ENCODE measurements around the gene MEGF11. TPM values are rescaled to one million over a fixed set of nuclear protein-coding genes. Genes with fewer than 3 reads are reported as not detected.
A peak's percentile ranks its signal among the peaks of the same experiment; 100 is the strongest.

Gene MEGF11
- polyA plus RNA-seq, 1 donor, result 0.66 TPM

DNA sequence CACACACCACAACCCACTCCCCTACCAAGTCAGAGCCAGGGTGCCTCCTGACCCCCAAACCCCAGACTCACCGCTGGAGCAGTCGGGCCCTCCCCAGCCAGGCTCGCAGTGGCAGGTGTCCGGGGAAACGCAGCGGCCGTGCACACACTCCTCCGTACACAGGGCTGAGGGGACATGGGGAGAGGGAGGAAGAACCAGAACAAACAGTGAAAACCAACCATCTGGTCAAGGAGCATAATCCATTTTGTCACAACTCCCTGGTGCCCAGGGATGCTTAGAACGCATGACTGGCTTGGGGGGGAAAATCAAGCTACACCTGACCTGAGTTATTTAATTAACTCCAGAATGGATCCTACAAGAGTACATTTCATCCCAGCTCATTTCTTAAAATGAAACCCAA is 159.2 kb downstream of the MEGF11 start:
- Histone ChIP-seq H3K4me3 (ENCODE audit: low read length) (no peak overlapping the region), H3K36me3 (ENCODE audit: control insufficient read depth, insufficient read depth, low read length) (no peaks in the 10 kb centered on the region), H3K27ac (ENCODE audit: low read length) (no peak overlapping the region), H3K27me3 (ENCODE audit: control insufficient read depth, insufficient read depth, low read length) (peaks cover 7% of the 10 kb centered on the region), H3K9me3 (ENCODE audit: control insufficient read depth, low read depth, low read length) (no peaks in the 10 kb centered on the region), H3K4me1 (ENCODE audit: control insufficient read depth, insufficient read depth, low read length) (no peaks in the 10 kb centered on the region)
- WGBS (ENCODE audit: insufficient coverage, low lambda C conversion rate), result no CpG with 5 or more reads among the region's 9 CpGs
- DNase-seq, result no peak

DNA sequence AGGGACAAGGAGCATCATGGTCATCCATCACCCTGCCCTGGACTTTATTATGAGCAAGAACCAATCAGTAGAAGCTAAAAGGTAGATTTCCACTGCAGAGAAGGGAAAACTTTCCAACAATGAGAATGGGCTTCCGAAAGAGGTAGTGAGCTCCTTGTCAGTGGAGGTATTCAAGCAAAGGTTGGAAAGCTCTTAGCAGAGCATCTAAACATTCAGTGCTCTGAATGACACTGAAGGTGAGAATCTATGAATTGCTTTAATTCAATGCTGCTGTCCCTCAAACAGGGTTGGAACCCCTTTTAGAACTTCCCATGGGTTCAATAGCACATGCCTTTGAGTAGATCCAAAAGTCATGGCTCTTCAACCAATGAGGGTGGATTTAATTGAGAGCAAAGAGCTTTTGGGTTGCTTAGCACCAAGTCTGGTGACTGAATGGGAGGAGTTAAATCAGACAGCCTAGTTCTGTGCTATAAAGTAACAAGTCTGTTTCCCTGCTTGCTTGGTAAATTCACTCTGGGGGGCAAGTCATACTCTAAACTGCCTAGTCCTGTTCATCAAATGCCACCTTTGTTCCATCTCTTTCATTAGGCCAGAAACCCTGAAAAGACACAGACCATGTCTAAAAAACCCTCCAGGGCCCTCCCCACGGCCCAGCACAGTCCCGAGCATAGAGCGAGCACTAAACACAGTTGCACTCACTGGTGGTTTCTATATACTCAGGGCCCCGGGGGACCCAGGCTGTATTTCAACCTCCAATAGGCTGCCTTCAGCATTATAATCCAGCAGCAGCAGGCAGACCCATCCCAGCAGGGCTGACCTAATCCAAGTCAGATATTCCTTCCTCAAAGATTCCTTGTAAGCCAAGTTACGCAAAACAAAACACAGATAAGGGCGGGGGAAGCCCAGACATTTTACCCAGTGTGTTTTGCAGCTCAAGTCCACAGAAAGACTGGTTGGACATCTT is 161.2 kb downstream of the MEGF11 start:
- DNase-seq, result no peak
- no peaks in the 10 kb centered on the region for H3K36me3 ChIP-seq (ENCODE audit: control insufficient read depth, insufficient read depth, low read length)
- H3K4me3 ChIP-seq (ENCODE audit: low read length), result no peak overlapping the region
- peaks cover 9% of the 10 kb centered on the region for H3K27me3 ChIP-seq (ENCODE audit: control insufficient read depth, insufficient read depth, low read length)
- no peaks in the 10 kb centered on the region for H3K4me1 ChIP-seq (ENCODE audit: control insufficient read depth, insufficient read depth, low read length)
- H3K27ac ChIP-seq (ENCODE audit: low read length), result no peak overlapping the region
- no peaks in the 10 kb centered on the region for H3K9me3 ChIP-seq (ENCODE audit: control insufficient read depth, low read depth, low read length)
- no CpG with 5 or more reads among the region's 7 CpGs for WGBS (ENCODE audit: insufficient coverage, low lambda C conversion rate)

DNA sequence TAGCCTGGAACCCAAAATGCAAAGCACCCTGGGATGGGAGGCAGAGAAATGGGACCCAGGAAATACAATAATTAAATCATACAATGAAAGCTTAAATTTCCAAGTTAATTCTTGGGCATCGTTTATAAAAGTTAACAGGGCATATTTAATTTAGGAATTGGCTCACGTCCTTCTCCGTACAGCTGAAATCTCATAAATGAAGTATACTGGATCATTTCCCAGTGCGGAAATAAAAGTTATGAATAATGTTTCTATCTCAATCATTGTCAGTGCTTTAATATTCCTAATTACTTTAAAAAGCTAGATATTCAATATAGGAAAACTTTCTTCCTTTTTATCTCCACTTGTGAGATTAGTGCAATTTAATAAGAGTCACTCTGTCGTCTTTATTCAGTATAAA is 164.0 kb downstream of the MEGF11 start:
- Histone ChIP-seq H3K4me1 (ENCODE audit: control insufficient read depth, insufficient read depth, low read length) (no peaks in the 10 kb centered on the region), H3K36me3 (ENCODE audit: control insufficient read depth, insufficient read depth, low read length) (no peaks in the 10 kb centered on the region), H3K9me3 (ENCODE audit: control insufficient read depth, low read depth, low read length) (no peaks in the 10 kb centered on the region), H3K27me3 (ENCODE audit: control insufficient read depth, insufficient read depth, low read length) (peaks cover 6% of the 10 kb centered on the region), H3K27ac (ENCODE audit: low read length) (no peak overlapping the region), H3K4me3 (ENCODE audit: low read length) (no peak overlapping the region)
- DNase-seq, result no peak
- WGBS (ENCODE audit: insufficient coverage, low lambda C conversion rate), result 81% methylated on average over 4 of the region's 5 CpGs

DNA sequence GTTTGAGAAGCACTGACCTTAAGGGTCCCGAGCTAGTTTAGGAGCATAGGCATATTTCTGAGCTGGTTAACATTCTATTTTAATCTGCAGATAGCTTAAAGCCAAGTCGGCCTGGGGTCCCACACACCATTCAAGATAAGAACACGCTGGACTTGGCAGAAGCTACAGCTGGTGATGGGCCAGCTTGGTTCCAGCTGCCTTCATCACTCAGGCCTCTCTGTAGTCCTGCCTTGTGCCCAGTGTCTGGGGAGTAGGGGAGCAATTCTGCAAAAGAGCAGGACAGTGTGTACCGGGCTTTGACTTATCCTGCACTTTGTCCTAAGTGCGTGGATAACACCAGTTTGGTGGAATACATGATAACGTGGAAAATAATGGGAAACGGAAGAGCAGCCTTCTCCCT is 164.5 kb downstream of the MEGF11 start:
- DNase-seq, result no peak
- H3K4me3 ChIP-seq (ENCODE audit: low read length), result no peak overlapping the region
- H3K36me3 ChIP-seq (ENCODE audit: control insufficient read depth, insufficient read depth, low read length), result no peaks in the 10 kb centered on the region
- H3K4me1 ChIP-seq (ENCODE audit: control insufficient read depth, insufficient read depth, low read length), result no peaks in the 10 kb centered on the region
- H3K27ac ChIP-seq (ENCODE audit: low read length), result no peak overlapping the region
- peaks cover 3% of the 10 kb centered on the region for H3K27me3 ChIP-seq (ENCODE audit: control insufficient read depth, insufficient read depth, low read length)
- WGBS (ENCODE audit: insufficient coverage, low lambda C conversion rate), result 80% methylated on average over 2 of the region's 7 CpGs
- no peaks in the 10 kb centered on the region for H3K9me3 ChIP-seq (ENCODE audit: control insufficient read depth, low read depth, low read length)

DNA sequence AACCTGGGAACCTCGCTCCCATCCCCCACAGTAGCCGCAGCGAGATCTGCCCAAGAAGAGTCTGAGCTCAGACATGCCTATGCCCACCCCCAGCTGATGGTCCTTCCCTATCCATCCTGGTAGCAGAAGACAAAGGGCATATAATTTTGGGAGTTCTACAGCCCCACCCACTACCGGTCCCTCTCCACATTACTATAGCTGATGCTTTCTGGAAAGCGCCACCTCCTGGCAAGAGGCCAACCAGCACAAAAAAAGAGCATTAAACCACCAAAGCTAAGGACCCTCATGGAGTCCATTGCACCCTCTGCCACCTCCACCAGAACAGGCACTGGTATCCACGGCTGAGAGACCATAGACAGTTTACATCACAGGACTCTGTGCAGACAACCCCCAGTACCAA is 168.4 kb downstream of the MEGF11 start:
- no peak overlapping the region for H3K27ac ChIP-seq (ENCODE audit: low read length)
- H3K36me3 ChIP-seq (ENCODE audit: control insufficient read depth, insufficient read depth, low read length), result no peaks in the 10 kb centered on the region
- DNase-seq, result no peak
- WGBS (ENCODE audit: insufficient coverage, low lambda C conversion rate), result no CpG with 5 or more reads among the region's 6 CpGs
- H3K4me1 ChIP-seq (ENCODE audit: control insufficient read depth, insufficient read depth, low read length), result peaks cover 11% of the 10 kb centered on the region
- no peaks in the 10 kb centered on the region for H3K9me3 ChIP-seq (ENCODE audit: control insufficient read depth, low read depth, low read length)
- no peak overlapping the region for H3K4me3 ChIP-seq (ENCODE audit: low read length)
- peaks cover 2% of the 10 kb centered on the region for H3K27me3 ChIP-seq (ENCODE audit: control insufficient read depth, insufficient read depth, low read length)

DNA sequence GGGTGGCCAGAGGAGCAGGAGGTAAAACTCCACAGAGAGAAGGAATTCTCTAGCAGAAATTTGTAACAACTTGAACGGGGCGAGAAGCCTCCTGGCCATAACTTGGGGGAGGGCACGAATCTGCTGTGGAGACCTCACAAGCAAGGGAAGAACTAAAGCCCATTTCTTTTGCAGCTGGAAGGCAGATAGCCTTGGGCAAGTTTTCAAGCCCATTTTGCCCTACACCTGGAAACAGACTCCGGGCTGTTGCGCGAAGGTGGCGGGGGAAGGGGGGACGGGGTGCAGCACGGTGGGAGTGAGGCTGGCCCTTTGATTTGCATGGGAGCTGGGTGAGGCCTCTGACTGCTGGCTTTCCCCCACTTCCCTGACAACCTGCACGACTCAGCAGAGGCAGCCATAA is 168.8 kb downstream of the MEGF11 start:
- peaks cover 2% of the 10 kb centered on the region for H3K27me3 ChIP-seq (ENCODE audit: control insufficient read depth, insufficient read depth, low read length)
- DNase-seq, result no peak
- H3K9me3 ChIP-seq (ENCODE audit: control insufficient read depth, low read depth, low read length), result no peaks in the 10 kb centered on the region
- H3K36me3 ChIP-seq (ENCODE audit: control insufficient read depth, insufficient read depth, low read length), result no peaks in the 10 kb centered on the region
- H3K4me1 ChIP-seq (ENCODE audit: control insufficient read depth, insufficient read depth, low read length), result peaks cover 11% of the 10 kb centered on the region
- no peak overlapping the region for H3K4me3 ChIP-seq (ENCODE audit: low read length)
- WGBS (ENCODE audit: insufficient coverage, low lambda C conversion rate), result no CpG with 5 or more reads among the region's 10 CpGs
- no peak overlapping the region for H3K27ac ChIP-seq (ENCODE audit: low read length)

DNA sequence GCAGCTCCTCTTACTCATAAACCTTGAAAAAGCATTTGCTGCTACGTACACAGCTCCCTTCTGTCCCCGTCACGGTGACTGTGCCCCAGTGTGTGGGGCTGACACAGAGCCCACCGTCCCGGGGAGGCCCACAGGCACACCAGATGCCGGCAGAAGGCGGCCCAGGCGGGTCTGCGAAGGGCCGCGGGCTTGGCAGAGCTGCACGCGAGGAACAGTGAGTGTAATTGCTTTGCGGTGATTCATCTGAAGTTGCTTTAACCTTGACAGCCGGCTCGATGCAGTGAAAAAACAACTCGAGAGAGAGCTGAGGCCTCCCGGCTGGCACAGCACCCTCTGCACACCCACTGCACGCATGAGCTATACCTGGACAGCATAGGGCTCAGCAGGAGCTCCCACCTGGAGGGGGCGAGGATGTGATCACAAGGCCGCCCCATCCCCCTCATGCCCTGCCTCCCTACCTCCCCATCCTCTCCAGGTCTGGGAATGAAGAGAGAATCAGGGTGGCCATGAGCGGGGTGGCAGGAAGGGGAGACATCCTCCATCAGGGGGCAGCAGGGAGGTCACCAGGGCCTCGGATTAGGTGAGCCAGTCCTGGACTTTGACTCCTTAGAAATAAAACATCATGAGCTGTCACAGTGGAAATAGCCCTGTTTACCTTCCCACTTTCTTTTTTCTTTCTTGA is 172.7 kb downstream of the MEGF11 start:
- whole genome bisulfite sequencing (ENCODE audit: insufficient coverage, low lambda C conversion rate), result no CpG with 5 or more reads among the region's 23 CpGs
- Histone ChIP-seq H3K4me3 (ENCODE audit: low read length) (no peak overlapping the region), H3K27me3 (ENCODE audit: control insufficient read depth, insufficient read depth, low read length) (peaks cover 5% of the 10 kb centered on the region), H3K36me3 (ENCODE audit: control insufficient read depth, insufficient read depth, low read length) (no peaks in the 10 kb centered on the region), H3K27ac (ENCODE audit: low read length) (peak overlapping the region; percentile 60), H3K4me1 (ENCODE audit: control insufficient read depth, insufficient read depth, low read length) (peaks cover 11% of the 10 kb centered on the region), H3K9me3 (ENCODE audit: control insufficient read depth, low read depth, low read length) (no peaks in the 10 kb centered on the region)
- DNase-seq, result peak; percentile 72 to 87

DNA sequence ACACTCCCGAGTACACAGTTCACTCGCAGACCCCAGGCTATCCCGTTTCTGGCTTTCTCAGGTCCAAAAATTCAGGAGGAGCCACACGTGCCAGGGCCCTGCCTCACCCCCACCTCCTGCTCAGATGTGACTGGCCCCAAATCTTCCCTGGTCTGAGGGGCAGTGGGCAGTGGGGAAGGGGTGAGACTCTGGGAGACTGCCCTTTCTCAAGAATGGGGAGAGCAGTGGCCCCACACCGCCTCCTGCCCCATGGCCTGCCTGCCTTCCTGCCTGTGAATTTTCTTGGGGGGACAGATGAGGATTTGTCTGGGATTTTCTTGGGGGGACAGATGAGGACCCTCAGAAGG is 174.6 kb downstream of the MEGF11 start:
- no peaks in the 10 kb centered on the region for H3K36me3 ChIP-seq (ENCODE audit: control insufficient read depth, insufficient read depth, low read length)
- H3K4me1 ChIP-seq (ENCODE audit: control insufficient read depth, insufficient read depth, low read length), result peaks cover 11% of the 10 kb centered on the region
- no peak overlapping the region for H3K27ac ChIP-seq (ENCODE audit: low read length)
- H3K27me3 ChIP-seq (ENCODE audit: control insufficient read depth, insufficient read depth, low read length), result peaks cover 8% of the 10 kb centered on the region
- no peak for DNase-seq
- H3K9me3 ChIP-seq (ENCODE audit: control insufficient read depth, low read depth, low read length), result no peaks in the 10 kb centered on the region
- WGBS (ENCODE audit: insufficient coverage, low lambda C conversion rate), result no CpG with 5 or more reads among the region's 5 CpGs
- H3K4me3 ChIP-seq (ENCODE audit: low read length), result no peak overlapping the region

DNA sequence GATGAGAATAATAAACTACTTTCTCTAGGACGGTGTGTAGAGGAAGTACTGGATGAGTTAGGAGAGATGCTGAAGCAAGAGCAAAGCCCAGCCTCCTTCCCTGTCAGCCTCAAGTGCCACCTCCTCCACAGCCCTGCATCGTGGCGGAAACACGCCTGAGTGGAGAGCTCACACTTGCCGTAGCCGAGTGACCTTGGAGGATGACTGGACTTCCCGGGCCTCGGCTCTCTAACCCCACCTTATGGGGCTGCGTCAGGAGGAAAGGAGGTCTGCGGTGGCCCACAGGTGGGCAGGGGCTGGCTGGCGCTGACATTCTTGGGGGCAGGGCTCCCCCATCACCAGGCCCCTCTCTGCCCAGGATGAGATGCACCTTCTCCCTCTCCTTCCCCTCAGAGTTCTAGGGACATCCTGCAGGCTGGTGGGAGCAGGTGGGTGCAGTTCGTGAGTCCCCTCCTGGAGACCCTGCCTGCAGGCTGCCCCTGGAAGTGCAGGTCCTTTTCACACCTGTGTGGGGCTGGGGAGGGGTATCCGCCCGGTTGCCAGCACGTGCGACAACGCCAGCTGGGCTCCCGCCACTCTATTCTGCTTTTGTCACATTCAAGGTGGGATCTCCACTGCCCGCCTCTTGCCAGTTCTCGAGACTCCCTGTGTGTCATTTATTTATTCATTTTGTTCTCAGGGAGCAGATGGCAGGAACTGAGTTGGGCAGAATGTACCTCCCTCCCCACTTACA is 175.2 kb downstream of the MEGF11 start:
- Histone ChIP-seq H3K4me3 (ENCODE audit: low read length) (no peak overlapping the region), H3K36me3 (ENCODE audit: control insufficient read depth, insufficient read depth, low read length) (no peaks in the 10 kb centered on the region), H3K27ac (ENCODE audit: low read length) (no peak overlapping the region), H3K9me3 (ENCODE audit: control insufficient read depth, low read depth, low read length) (no peaks in the 10 kb centered on the region), H3K27me3 (ENCODE audit: control insufficient read depth, insufficient read depth, low read length) (peaks cover 8% of the 10 kb centered on the region), H3K4me1 (ENCODE audit: control insufficient read depth, insufficient read depth, low read length) (peaks cover 11% of the 10 kb centered on the region)
- no peak for DNase-seq
- no CpG with 5 or more reads among the region's 20 CpGs for WGBS (ENCODE audit: insufficient coverage, low lambda C conversion rate)

DNA sequence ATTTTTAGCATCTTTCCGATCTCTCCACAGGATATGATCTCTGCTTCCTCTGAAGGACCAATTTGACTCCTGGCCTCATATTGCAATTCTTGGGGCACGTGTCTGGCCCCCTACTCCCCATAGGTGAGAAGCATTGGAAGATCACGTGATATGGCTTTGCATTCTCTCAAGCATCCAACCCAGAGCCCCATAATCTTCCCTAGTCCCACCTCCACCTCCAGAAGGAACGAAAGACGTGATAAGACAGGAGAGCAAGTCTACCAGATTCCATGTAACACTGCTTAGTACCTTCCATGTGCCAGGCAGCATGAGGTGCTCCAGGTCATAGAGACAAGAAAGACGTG is 176.3 kb downstream of the MEGF11 start:
- no peak overlapping the region for H3K4me3 ChIP-seq (ENCODE audit: low read length)
- peaks cover 8% of the 10 kb centered on the region for H3K27me3 ChIP-seq (ENCODE audit: control insufficient read depth, insufficient read depth, low read length)
- WGBS (ENCODE audit: insufficient coverage, low lambda C conversion rate), result 92% methylated on average over 2 of the region's 6 CpGs
- no peaks in the 10 kb centered on the region for H3K9me3 ChIP-seq (ENCODE audit: control insufficient read depth, low read depth, low read length)
- H3K36me3 ChIP-seq (ENCODE audit: control insufficient read depth, insufficient read depth, low read length), result no peaks in the 10 kb centered on the region
- H3K4me1 ChIP-seq (ENCODE audit: control insufficient read depth, insufficient read depth, low read length), result peaks cover 11% of the 10 kb centered on the region
- no peak overlapping the region for H3K27ac ChIP-seq (ENCODE audit: low read length)
- no peak for DNase-seq
